Left ventricle myocardium inferior (tissue), 1 donor: ENCODE measurements around the gene RIMS3. TPM values are rescaled to one million over a fixed set of nuclear protein-coding genes. Genes with fewer than 3 reads are reported as not detected.

Source experiments
- DNase-seq: peaks from one replicate; pipeline ENCODE4 v3.0.0-alpha.2; 2020
- H3K27ac ChIP-seq: fragments of 200-600 bp; replicated peaks from 2 replicates; pipeline ENCODE4 v1.8.0; 2021
- H3K27me3 ChIP-seq: fragments of 200-600 bp; 2 replicates; pipeline ENCODE4 v1.8.0; 2021; ENCODE audit warnings: low read depth
- H3K36me3 ChIP-seq: fragments of 200-600 bp; 2 replicates; pipeline ENCODE4 v1.8.0; 2021
- H3K4me1 ChIP-seq: fragments of 200-600 bp; 2 replicates; pipeline ENCODE4 v1.8.0; 2021
- H3K4me3 ChIP-seq: fragments of 200-600 bp; 2 replicates; pipeline ENCODE4 v1.8.0; 2021; ENCODE audit warnings: mild to moderate bottlenecking, moderate library complexity
- H3K9me3 ChIP-seq: fragments of 200-600 bp; replicated peaks from 2 replicates; pipeline ENCODE4 v1.8.0; 2021
- CTCF ChIP-seq: fragments of 200-600 bp; IDR thresholded peaks from 2 replicates; pipeline ENCODE4 v1.8.0; 2021; ENCODE audit warnings: antibody characterized with exemption, mild to moderate bottlenecking, borderline replicate concordance
- intact Hi-C: fragments of 100-400 bp; cut with micrococcal nuclease; formaldehyde crosslinking; loops from one replicate; pipeline ENCODE4 v1.11.0; 2022
- total RNA-seq: library from RNA; stranded (reverse); fragmentation: NEBNext Ultra II Directional; extraction: Animal tissue kit (Norgen Biotek cat#: 25700); gene quantifications from one replicate; pipeline ENCODE4 v1.2.1, GENCODE V29; 2021
- donor health status: DM: no; HTN: yes; CAD: no; lungs with severe emphysema.

Gene RIMS3
- total RNA-seq, 1 donor from 2014 or later, result 0.74 TPM

DNA sequence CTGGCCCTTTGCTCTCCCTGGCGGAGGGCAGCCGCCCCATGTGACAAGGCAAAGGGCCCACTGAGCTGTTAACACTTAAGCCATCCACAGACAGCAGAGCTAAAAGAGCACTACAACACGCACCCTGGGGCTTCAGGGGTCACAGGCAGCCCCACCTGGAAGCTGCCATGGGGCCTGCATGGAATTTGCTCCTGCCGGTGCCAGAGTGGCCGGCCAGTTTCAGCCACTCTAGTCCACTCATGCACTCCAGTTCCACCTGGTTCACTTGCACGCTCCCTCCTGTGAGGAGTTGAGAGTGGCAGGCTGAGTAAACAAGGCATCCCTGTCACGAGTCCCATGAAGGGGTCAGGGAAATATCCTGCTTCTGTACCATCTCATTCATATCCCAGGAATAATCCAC lies 55.3 kb downstream of the RIMS3 start:
- no peaks in the 10 kb centered on the region for H3K4me1 ChIP-seq
- no peak overlapping the region for H3K27ac ChIP-seq
- no peak for TF ChIP-seq CTCF
- no peaks in the 10 kb centered on the region for H3K27me3 ChIP-seq
- H3K36me3 ChIP-seq, result no peaks in the 10 kb centered on the region
- no peak for DNase-seq
- H3K4me3 ChIP-seq, result no peak overlapping the region
- no peaks in the 10 kb centered on the region for H3K9me3 ChIP-seq
- intact Hi-C loops, result loop anchor here (10.0 kb wide), 1 partner anchor 345 kb away; no protein-coding TSS in a partner anchor

GRCh38 chr1:40607921-40608320 lies 57.6 kb downstream of the RIMS3 start:
- no peaks in the 10 kb centered on the region for H3K27me3 ChIP-seq
- H3K4me3 ChIP-seq, result no peak overlapping the region
- no peak for TF ChIP-seq CTCF
- no peak overlapping the region for H3K27ac ChIP-seq
- intact Hi-C loops, result no loop called here
- no peaks in the 10 kb centered on the region for H3K9me3 ChIP-seq
- H3K4me1 ChIP-seq, result no peaks in the 10 kb centered on the region
- H3K36me3 ChIP-seq, result no peaks in the 10 kb centered on the region
- no peak for DNase-seq

DNA sequence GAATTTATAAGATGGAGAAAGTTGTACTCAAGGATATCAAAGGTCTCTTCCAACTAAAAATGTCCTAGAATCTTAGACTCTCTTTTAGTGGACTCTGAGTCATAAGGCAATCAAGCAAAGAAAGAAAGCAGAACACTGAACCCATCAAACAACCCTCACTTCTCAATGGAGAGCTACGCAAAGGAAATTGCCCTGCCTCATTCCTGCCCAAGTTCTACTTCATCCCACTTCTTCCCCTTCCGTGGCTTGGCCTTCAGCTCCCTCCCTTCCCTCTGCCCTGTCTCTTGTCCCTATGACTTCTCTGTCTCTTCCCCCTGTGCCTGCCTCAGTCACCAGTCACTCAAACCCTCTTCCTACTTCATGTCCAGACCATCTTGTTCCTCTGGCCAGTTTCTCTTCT lies 58.5 kb downstream of the RIMS3 start:
- DNase-seq, result no peak
- Histone ChIP-seq H3K27me3 (peaks cover 8% of the 10 kb centered on the region), H3K4me1 (no peaks in the 10 kb centered on the region), H3K27ac (no peak overlapping the region), H3K9me3 (no peaks in the 10 kb centered on the region), H3K4me3 (no peak overlapping the region), H3K36me3 (no peaks in the 10 kb centered on the region)
- TF ChIP-seq CTCF, result no peak
- intact Hi-C loops, result no loop called here

- no peak overlapping the region for H3K4me3 ChIP-seq
- H3K4me1 ChIP-seq, result no peaks in the 10 kb centered on the region
- no peaks in the 10 kb centered on the region for H3K36me3 ChIP-seq
- intact Hi-C loops, result no loop called here
- no peaks in the 10 kb centered on the region for H3K9me3 ChIP-seq
- H3K27ac ChIP-seq, result no peak overlapping the region
- no peak for DNase-seq
- peaks cover 14% of the 10 kb centered on the region for H3K27me3 ChIP-seq
- TF ChIP-seq CTCF, result no peak
Observed at GRCh38 chr1:40606194-40606593, 59.3 kb downstream of the RIMS3 start.

DNA sequence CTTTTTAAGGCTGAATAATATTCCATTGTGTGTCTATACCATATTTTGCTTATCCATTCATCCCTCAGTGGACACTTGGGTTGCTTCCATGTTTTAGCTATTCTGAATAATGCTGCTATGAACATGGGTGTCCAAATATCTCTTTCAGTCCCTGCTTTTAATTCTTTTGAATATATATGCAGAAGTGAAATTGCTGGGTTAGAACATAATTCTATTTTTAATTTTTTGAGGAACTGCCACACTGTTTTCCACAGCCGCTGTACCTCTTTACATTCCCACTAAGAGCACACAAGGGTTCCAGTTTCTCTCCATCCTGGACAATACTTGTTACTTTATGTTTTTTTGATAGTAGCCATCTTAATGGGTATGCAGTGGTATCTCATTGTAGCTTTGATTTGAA lies 65.6 kb downstream of the RIMS3 start:
- Histone ChIP-seq H3K36me3 (no peaks in the 10 kb centered on the region), H3K4me3 (no peak overlapping the region), H3K27me3 (peaks cover 14% of the 10 kb centered on the region), H3K4me1 (no peaks in the 10 kb centered on the region), H3K9me3 (no peaks in the 10 kb centered on the region), H3K27ac (no peak overlapping the region)
- TF ChIP-seq CTCF, result no peak
- intact Hi-C loops, result no loop called here
- DNase-seq, result no peak

DNA sequence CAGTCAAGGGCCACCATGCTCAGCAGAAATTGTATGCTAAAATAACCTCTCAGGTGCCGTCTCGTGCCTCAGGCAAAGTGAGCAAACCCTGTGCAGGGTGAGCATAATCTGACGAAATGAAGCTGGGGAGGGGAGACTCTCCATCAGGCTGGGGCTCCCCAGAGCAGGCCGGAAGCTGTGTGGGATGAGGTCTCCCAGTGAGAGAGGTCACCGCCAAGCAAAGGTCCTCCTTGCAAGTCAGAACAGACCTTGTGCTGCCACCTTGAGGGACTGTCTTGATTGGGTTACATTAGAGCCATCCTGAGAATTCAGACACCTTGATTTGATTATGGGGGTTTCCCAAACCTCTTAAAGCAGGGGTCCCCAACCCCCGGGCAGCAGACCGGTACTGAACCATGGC lies 69.9 kb downstream of the RIMS3 start:
- Histone ChIP-seq H3K27me3 (no peaks in the 10 kb centered on the region), H3K4me1 (peaks cover 4% of the 10 kb centered on the region), H3K4me3 (no peak overlapping the region), H3K36me3 (no peaks in the 10 kb centered on the region), H3K9me3 (no peaks in the 10 kb centered on the region), H3K27ac (no peak overlapping the region)
- intact Hi-C loops, result no loop called here
- no peak for DNase-seq
- no peak for TF ChIP-seq CTCF
